Measurements from ENCODE around the gene NR6A1.

DNA sequence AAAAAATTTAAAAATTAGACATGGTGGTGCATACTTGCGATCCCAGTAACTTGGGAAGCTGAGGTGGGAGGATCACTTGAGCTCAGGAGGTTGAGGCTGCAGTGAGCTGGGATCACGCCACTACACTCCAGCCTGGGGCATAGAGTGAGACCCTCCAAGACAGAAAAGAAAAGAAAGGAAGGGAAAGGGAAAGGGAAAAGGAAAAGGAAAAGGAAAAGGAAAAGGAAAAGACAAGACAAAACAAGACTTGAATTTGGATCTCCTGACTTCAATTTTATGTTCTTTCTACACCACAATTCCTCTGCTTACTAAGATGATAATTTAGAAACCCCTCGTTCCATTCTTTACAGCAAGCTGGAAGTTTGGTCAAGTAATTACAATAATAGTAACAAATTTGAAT is 88.1 kb downstream of the NR6A1 start:
- TF ChIP-seq GTF2I (CRISPR knock-in tag; conservative IDR thresholded peaks at IDR 0.05) (no peak), CTCF (IDR thresholded peaks at IDR 0.05) (no peak), ATF2 (CRISPR knock-in tag; IDR thresholded peaks at IDR 0.05; ENCODE audit: borderline replicate concordance, low read depth) (no peak), E2F5 (CRISPR knock-in tag; IDR thresholded peaks at IDR 0.05) (no peak), CBFB (CRISPR knock-in tag; IDR thresholded peaks at IDR 0.05; ENCODE audit: low read depth) (no peak), E2F1 (CRISPR knock-in tag; IDR thresholded peaks at IDR 0.05) (no peak), MAX (CRISPR knock-in tag; IDR thresholded peaks at IDR 0.05) (no peak)

All from WTC11 (cell line).